HG03135 (cell line): ENCODE data around the gene OLFM1.

Experiments used
- ATAC-seq: cut with Tn5 transposase; IDR thresholded peaks from one replicate; pipeline ENCODE4 v1.9.1; 2021; ENCODE audit warnings: mild to moderate bottlenecking, moderate library complexity; ENCODE audit not compliant: unreplicated experiment

OLFM1 gene

GRCh38 chr9:135087899-135088347, 455 bp downstream of the OLFM1 start:
- no peak for ATAC-seq

- ATAC-seq, result no peak
Observed at GRCh38 chr9:135088348-135088978, 995 bp downstream of the OLFM1 start.

GRCh38 chr9:135088979-135089847, 1.7 kb downstream of the OLFM1 start:
- ATAC-seq, result no peak

- no peak for ATAC-seq
Observed at GRCh38 chr9:135090081-135090480, 2.6 kb downstream of the OLFM1 start.

GRCh38 chr9:135090547-135090946, 3.1 kb downstream of the OLFM1 start:
- no peak for ATAC-seq

- ATAC-seq, result no peak
Observed at GRCh38 chr9:135091545-135091944, 4.1 kb downstream of the OLFM1 start.

GRCh38 chr9:135093111-135093510, 5.6 kb downstream of the OLFM1 start:
- no peak for ATAC-seq

GRCh38 chr9:135093911-135094584, 6.6 kb downstream of the OLFM1 start:
- no peak for ATAC-seq

- no peak for ATAC-seq
Observed at GRCh38 chr9:135095470-135096407, 8.3 kb downstream of the OLFM1 start.

- ATAC-seq, result no peak
Observed at GRCh38 chr9:135096408-135096895, 9.0 kb downstream of the OLFM1 start.

- ATAC-seq, result no peak
Observed at GRCh38 chr9:135098400-135099105, 11.1 kb downstream of the OLFM1 start.

- no peak for ATAC-seq
Observed at GRCh38 chr9:135099574-135099973, 12.1 kb downstream of the OLFM1 start.

- no peak for ATAC-seq
Observed at GRCh38 chr9:135100241-135100681, 12.8 kb downstream of the OLFM1 start.

GRCh38 chr9:135100725-135101410, 13.4 kb downstream of the OLFM1 start:
- ATAC-seq, result no peak

- ATAC-seq, result no peak
Observed at GRCh38 chr9:135101486-135101885, 14.0 kb downstream of the OLFM1 start.

GRCh38 chr9:135101926-135102325, 14.5 kb downstream of the OLFM1 start:
- no peak for ATAC-seq

GRCh38 chr9:135102331-135102730, 14.9 kb downstream of the OLFM1 start:
- no peak for ATAC-seq

GRCh38 chr9:135103001-135103446, 15.6 kb downstream of the OLFM1 start:
- no peak for ATAC-seq
